GM18505 (cell line): Measurements from ENCODE around the gene SKAP1.
"Not testable (repeated sequence)": the region's sequence is repeated elsewhere in the genome, so short reads cannot be mapped to it uniquely, and the experiment has no call there.

Experiments used
- ATAC-seq: cut with Tn5 transposase; IDR thresholded peaks from one replicate; pipeline ENCODE4 v1.9.1; 2021; ENCODE audit not compliant: unreplicated experiment
- POLR2A ChIP-seq: IDR thresholded peaks from 4 replicates; pipeline ENCODE4 v1.6.1; 2011; ENCODE audit warnings: borderline replicate concordance; ENCODE audit not compliant: insufficient read depth, insufficient read length; ENCODE audit errors: extremely low read depth

SKAP1 gene

GRCh38 chr17:48376682-48377325 lies 53.2 kb downstream of the SKAP1 start:
- ATAC-seq, result no peak
- no peak for TF ChIP-seq POLR2A

- ATAC-seq, result no peak
- TF ChIP-seq POLR2A, result no peak
Measured at GRCh38 chr17:48375356-48375755, 54.7 kb downstream of the SKAP1 start.

- ATAC-seq, result no peak
- no peak for TF ChIP-seq POLR2A
Measured at GRCh38 chr17:48374650-48375230, 55.3 kb downstream of the SKAP1 start.

GRCh38 chr17:48373883-48374282 lies 56.1 kb downstream of the SKAP1 start:
- ATAC-seq, result no peak
- no peak for TF ChIP-seq POLR2A

- TF ChIP-seq POLR2A, result no peak
- ATAC-seq, result no peak
Measured at GRCh38 chr17:48373130-48373830, 56.7 kb downstream of the SKAP1 start.

GRCh38 chr17:48368967-48369366 lies 61.0 kb downstream of the SKAP1 start:
- not testable (repeated sequence) for ATAC-seq

GRCh38 chr17:48368352-48368908 lies 61.6 kb downstream of the SKAP1 start:
- no peak for TF ChIP-seq POLR2A

GRCh38 chr17:48363161-48363560 lies 66.9 kb downstream of the SKAP1 start:
- ATAC-seq, result no peak
- TF ChIP-seq POLR2A, result no peak

More at GRCh38 chr17:48368352-48368908, 61.6 kb downstream of the SKAP1 start:
- no peak for ATAC-seq

- ATAC-seq, result not testable (repeated sequence)
Measured at GRCh38 chr17:48360861-48361633, 69.0 kb downstream of the SKAP1 start.

- ATAC-seq, result no peak
- TF ChIP-seq POLR2A, result no peak
Measured at GRCh38 chr17:48357779-48358602, 72.0 kb downstream of the SKAP1 start.

GRCh38 chr17:48356866-48357265 lies 73.1 kb downstream of the SKAP1 start:
- no peak for ATAC-seq

GRCh38 chr17:48352630-48353029 lies 77.4 kb downstream of the SKAP1 start:
- ATAC-seq, result no peak

More at GRCh38 chr17:48356866-48357265, 73.1 kb downstream of the SKAP1 start:
- no peak for TF ChIP-seq POLR2A

More at GRCh38 chr17:48352630-48353029, 77.4 kb downstream of the SKAP1 start:
- TF ChIP-seq POLR2A, result no peak
